Gastroesophageal sphincter (tissue), 3 donors: ENCODE results near the gene AMZ1.

ENCODE experiments used
- EP300 ChIP-seq: sonication (generic); formaldehyde crosslinking; IDR thresholded peaks from one replicate; pipeline ENCODE4 v1.6.1; 2017; ENCODE audit warnings: antibody characterized with exemption, mild to moderate bottlenecking
- POLR2AphosphoS5 ChIP-seq: sonication (generic); formaldehyde crosslinking; IDR thresholded peaks from one replicate; pipeline ENCODE4 v1.6.1; 2017; ENCODE audit warnings: antibody characterized with exemption
- TF ChIP-seq, protein P1 (sequence below), 4 experiments: fragments of 200-600 bp in 2 of 4; fragments of 450-650 bp in 2 of 4; sonication (generic) in 1 of 4; IDR thresholded peaks; one replicate each; pipeline ENCODE4 v1.5.1; 2017 to 2019; ENCODE audit warnings: antibody characterized with exemption in 4 of 4, mild to moderate bottlenecking in 2 of 4, moderate library complexity in 2 of 4

- TF ChIP-seq, protein P1, sequence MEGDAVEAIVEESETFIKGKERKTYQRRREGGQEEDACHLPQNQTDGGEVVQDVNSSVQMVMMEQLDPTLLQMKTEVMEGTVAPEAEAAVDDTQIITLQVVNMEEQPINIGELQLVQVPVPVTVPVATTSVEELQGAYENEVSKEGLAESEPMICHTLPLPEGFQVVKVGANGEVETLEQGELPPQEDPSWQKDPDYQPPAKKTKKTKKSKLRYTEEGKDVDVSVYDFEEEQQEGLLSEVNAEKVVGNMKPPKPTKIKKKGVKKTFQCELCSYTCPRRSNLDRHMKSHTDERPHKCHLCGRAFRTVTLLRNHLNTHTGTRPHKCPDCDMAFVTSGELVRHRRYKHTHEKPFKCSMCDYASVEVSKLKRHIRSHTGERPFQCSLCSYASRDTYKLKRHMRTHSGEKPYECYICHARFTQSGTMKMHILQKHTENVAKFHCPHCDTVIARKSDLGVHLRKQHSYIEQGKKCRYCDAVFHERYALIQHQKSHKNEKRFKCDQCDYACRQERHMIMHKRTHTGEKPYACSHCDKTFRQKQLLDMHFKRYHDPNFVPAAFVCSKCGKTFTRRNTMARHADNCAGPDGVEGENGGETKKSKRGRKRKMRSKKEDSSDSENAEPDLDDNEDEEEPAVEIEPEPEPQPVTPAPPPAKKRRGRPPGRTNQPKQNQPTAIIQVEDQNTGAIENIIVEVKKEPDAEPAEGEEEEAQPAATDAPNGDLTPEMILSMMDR (IDR thresholded peaks at IDR 0.05), result no peak
- TF ChIP-seq POLR2AphosphoS5, result no peak
- TF ChIP-seq EP300, result no peak
These were observed 5.8 kb upstream of the AMZ1 start for GRCh38 chr7:2681929-2682799.
